HEK293 (cell line): ENCODE data around the gene TIMM21.

Experiments
- CTCF ChIP-seq: fragments of 450-650 bp; formaldehyde crosslinking; IDR thresholded peaks from 2 replicates; pipeline ENCODE4 v1.5.1; 2016; ENCODE audit warnings: missing biosample characterization, missing genetic modification characterization
- FEZF1 ChIP-seq: fragments of 450-650 bp; formaldehyde crosslinking; IDR thresholded peaks from 2 replicates; pipeline ENCODE4 v1.5.1; 2016; ENCODE audit warnings: missing biosample characterization, missing genetic modification characterization
- SALL2 ChIP-seq: fragments of 450-650 bp; formaldehyde crosslinking; IDR thresholded peaks from 2 replicates; pipeline ENCODE4 v1.5.0; 2017; ENCODE audit warnings: missing biosample characterization, mild to moderate bottlenecking, missing genetic modification characterization, borderline replicate concordance
- ZNF133 ChIP-seq: fragments of 450-650 bp; formaldehyde crosslinking; IDR thresholded peaks from 2 replicates; pipeline ENCODE4 v1.5.1; 2016; ENCODE audit warnings: missing biosample characterization, missing genetic modification characterization
- ZNF175 ChIP-seq: fragments of 450-650 bp; formaldehyde crosslinking; IDR thresholded peaks from 2 replicates; pipeline ENCODE4 v1.5.1; 2016; ENCODE audit warnings: missing biosample characterization, missing genetic modification characterization
- ZNF354C ChIP-seq: fragments of 450-650 bp; formaldehyde crosslinking; IDR thresholded peaks from 2 replicates; pipeline ENCODE4 v1.5.1; 2016; ENCODE audit warnings: missing biosample characterization, missing genetic modification characterization, low read depth, borderline replicate concordance
- ZNF558 ChIP-seq: fragments of 450-650 bp; formaldehyde crosslinking; IDR thresholded peaks from 2 replicates; pipeline ENCODE4 v1.5.1; 2016; ENCODE audit warnings: missing biosample characterization, missing genetic modification characterization

- TF ChIP-seq FEZF1 (tag by site-specific recombination) (no peak), CTCF (no peak), SALL2 (no peak), ZNF175 (tag by site-specific recombination) (no peak), ZNF354C (tag by site-specific recombination) (no peak), ZNF558 (tag by site-specific recombination) (no peak), ZNF133 (tag by site-specific recombination) (no peak)
These were observed 49.5 kb downstream of the TIMM21 start for GRCh38 chr18:74197705-74198341.
